ENCODE measurements around the gene PRADC1. TPM values are rescaled to one million over a fixed set of nuclear protein-coding genes. Genes with fewer than 3 reads are reported as not detected.

Gene PRADC1
- total RNA-seq, 1 donor from 2014 or later: 26.8 TPM

DNA sequence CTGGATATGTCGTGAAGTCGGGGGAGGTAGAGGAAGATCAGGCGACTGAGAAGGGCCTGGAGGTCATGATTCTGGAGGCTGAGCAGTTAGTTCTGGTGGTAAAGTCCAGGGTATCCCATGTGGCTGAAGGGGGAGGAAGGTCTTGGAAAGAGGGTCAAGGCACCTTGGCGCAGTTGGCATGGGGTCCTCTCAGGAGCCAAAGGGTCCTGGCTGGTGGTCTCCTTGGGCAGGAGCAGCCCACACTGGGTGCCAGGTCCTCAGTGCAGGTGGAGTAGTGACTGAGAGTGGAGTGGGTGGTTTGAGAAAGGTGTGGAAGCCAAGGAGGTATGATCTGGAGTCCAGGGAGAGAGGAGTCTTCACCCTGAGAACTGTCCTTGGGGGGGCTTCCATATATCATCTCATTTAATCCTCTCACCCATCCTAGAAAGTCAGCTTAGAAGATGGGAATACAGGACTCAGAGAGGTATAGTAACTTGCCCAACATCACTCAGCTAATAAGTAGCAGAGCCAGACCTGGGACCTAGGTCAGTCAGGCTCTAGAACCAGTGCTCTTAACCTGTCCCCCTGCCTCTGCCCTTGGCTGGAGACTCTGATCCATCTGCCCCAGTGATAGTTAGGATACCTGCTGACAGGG, 26.8 kb upstream of the PRADC1 start:
- no peak for DNase-seq
- H3K27ac Mint-ChIP-seq (ENCODE audit: unreplicated experiment): no peak overlapping the region
- no peaks in the 10 kb centered on the region for H3K36me3 Mint-ChIP-seq (ENCODE audit: unreplicated experiment)
- TF ChIP-seq, protein P1, sequence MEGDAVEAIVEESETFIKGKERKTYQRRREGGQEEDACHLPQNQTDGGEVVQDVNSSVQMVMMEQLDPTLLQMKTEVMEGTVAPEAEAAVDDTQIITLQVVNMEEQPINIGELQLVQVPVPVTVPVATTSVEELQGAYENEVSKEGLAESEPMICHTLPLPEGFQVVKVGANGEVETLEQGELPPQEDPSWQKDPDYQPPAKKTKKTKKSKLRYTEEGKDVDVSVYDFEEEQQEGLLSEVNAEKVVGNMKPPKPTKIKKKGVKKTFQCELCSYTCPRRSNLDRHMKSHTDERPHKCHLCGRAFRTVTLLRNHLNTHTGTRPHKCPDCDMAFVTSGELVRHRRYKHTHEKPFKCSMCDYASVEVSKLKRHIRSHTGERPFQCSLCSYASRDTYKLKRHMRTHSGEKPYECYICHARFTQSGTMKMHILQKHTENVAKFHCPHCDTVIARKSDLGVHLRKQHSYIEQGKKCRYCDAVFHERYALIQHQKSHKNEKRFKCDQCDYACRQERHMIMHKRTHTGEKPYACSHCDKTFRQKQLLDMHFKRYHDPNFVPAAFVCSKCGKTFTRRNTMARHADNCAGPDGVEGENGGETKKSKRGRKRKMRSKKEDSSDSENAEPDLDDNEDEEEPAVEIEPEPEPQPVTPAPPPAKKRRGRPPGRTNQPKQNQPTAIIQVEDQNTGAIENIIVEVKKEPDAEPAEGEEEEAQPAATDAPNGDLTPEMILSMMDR (IDR thresholded peaks at IDR 0.05; ENCODE audit: partially characterized antibody, unreplicated experiment): no peak
- peaks cover 6% of the 10 kb centered on the region for H3K27me3 Mint-ChIP-seq (ENCODE audit: unreplicated experiment)
- H3K4me1 Mint-ChIP-seq (ENCODE audit: low read depth, unreplicated experiment): peaks cover 3% of the 10 kb centered on the region
- no peaks in the 10 kb centered on the region for H3K9me3 Mint-ChIP-seq (ENCODE audit: unreplicated experiment)
- H3K4me3 Mint-ChIP-seq (ENCODE audit: unreplicated experiment): no peak overlapping the region

DNA sequence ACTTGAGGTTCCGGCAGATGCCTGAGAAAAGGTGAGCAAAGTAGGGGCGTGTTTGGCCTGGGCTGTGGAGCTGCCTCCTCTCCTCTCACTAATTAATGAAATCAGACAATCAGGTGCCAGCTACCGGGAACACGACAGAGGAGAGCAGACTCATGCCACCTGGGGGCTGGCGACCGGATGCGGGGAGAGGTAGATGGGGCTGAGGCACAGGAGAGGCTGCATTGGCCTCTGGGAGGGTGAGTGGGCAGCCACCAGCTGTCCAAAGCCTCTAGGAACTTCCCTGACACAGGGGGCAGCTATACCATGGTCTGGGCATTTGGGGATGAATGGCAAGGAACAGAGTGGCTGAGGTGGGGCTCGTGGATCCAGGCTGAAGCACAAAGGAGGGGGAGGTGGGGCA, 26.2 kb upstream of the PRADC1 start:
- Mint-ChIP-seq H3K4me3 (ENCODE audit: unreplicated experiment) (no peak overlapping the region), H3K36me3 (ENCODE audit: unreplicated experiment) (no peaks in the 10 kb centered on the region), H3K27me3 (ENCODE audit: unreplicated experiment) (peaks cover 6% of the 10 kb centered on the region), H3K27ac (ENCODE audit: unreplicated experiment) (no peak overlapping the region), H3K4me1 (ENCODE audit: low read depth, unreplicated experiment) (peaks cover 3% of the 10 kb centered on the region), H3K9me3 (ENCODE audit: unreplicated experiment) (peaks cover 2% of the 10 kb centered on the region)
- DNase-seq: no peak
- TF ChIP-seq, protein P1 (IDR thresholded peaks at IDR 0.05; ENCODE audit: partially characterized antibody, unreplicated experiment): no peak

DNA sequence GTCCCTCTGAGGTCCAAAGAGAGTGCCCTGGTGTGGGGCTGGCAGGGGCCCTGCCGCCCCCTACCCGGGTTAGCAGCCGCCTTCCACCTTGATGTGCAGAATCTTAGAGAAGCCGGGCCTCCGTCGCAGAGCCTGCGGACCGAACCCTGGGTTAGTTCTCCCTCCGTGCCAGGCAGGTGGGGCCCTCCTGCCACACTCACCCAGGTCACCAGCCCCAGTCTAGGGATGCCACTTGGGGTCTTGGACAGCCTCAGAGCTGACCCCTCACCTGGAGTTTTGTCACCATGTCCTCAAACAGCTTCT, 25.8 kb upstream of the PRADC1 start:
- no peak for DNase-seq
- H3K27me3 Mint-ChIP-seq (ENCODE audit: unreplicated experiment): peaks cover 6% of the 10 kb centered on the region
- H3K9me3 Mint-ChIP-seq (ENCODE audit: unreplicated experiment): peaks cover 3% of the 10 kb centered on the region
- peaks cover 3% of the 10 kb centered on the region for H3K4me1 Mint-ChIP-seq (ENCODE audit: low read depth, unreplicated experiment)
- TF ChIP-seq, protein P1 (IDR thresholded peaks at IDR 0.05; ENCODE audit: partially characterized antibody, unreplicated experiment): no peak
- H3K36me3 Mint-ChIP-seq (ENCODE audit: unreplicated experiment): no peaks in the 10 kb centered on the region
- no peak overlapping the region for H3K4me3 Mint-ChIP-seq (ENCODE audit: unreplicated experiment)
- no peak overlapping the region for H3K27ac Mint-ChIP-seq (ENCODE audit: unreplicated experiment)

DNA sequence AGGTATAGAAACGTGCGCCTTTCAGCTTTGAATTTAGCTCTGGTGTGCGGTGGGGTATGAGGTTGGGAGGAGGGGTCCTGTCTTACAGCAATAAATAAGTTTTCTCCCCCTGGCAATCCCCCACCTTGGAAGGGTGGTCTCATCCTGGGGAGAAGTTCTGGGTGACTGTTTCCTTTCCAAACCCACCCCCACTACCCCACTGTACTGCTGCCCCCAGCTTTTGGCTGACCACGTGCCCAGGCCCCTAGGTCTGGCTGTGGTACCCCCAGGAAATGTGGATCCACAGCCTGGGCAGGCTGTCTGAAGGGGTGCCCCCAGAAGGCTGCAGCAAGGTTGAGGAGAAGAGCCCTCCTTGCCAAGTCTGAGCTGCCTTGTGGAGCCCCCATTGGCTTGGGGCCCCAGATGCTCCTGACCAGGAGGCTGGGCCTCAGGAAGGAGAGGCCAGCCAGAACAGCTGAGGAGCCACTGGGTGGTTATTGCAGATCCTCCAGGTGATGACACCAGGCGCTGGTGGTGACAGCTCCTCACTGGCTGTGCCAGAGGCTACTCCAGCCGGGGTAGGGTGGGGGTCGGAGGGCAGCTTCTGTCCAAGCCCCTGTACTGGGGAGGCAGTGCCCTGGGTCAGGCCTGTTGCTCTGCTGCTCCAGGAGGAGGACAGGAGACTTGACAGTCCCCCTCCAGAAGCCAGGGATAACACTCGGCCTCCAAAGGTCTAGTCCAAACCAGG, 25.3 kb upstream of the PRADC1 start:
- TF ChIP-seq, protein P1 (IDR thresholded peaks at IDR 0.05; ENCODE audit: partially characterized antibody, unreplicated experiment): no peak
- Mint-ChIP-seq H3K4me1 (ENCODE audit: low read depth, unreplicated experiment) (peaks cover 3% of the 10 kb centered on the region), H3K9me3 (ENCODE audit: unreplicated experiment) (peaks cover 3% of the 10 kb centered on the region), H3K36me3 (ENCODE audit: unreplicated experiment) (no peaks in the 10 kb centered on the region), H3K27me3 (ENCODE audit: unreplicated experiment) (peaks cover 6% of the 10 kb centered on the region), H3K4me3 (ENCODE audit: unreplicated experiment) (no peak overlapping the region), H3K27ac (ENCODE audit: unreplicated experiment) (no peak overlapping the region)
- no peak for DNase-seq

DNA sequence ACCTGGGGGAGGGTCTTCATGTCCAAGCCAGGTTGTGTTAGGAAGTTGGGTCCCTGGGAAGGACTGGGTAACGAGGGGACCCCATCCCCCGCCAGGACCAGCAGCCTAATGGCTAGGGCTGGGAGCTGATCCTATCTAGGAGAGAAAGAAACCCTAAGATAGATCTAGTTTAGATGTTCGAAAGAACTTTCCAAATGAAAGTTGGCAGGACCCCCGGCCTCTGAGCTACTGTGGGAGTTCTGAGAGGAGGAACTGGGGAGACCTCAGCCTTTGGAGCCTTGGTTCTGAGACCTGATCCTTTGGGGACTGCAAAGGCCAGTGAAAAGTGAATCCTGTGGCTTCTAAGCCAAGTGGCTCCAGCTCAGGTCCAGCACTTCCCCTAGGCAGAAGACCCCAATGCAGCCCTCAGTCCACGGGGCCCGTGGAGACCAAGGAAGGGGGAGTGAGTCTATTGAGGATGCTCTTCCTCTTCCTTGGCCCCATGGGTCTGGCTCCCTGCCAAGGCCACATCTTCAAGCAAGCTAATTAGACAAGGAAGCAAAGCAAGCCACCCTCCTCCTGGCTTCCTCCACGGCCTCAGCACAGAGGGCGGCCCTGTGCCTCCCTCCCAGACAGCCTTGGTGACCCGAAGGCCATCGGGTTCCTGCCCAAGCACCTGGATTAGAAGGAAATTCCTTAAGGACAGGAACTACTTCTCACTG, 24.5 kb upstream of the PRADC1 start:
- Mint-ChIP-seq H3K27me3 (ENCODE audit: unreplicated experiment) (peaks cover 6% of the 10 kb centered on the region), H3K27ac (ENCODE audit: unreplicated experiment) (no peak overlapping the region), H3K9me3 (ENCODE audit: unreplicated experiment) (peaks cover 3% of the 10 kb centered on the region), H3K36me3 (ENCODE audit: unreplicated experiment) (no peaks in the 10 kb centered on the region), H3K4me3 (ENCODE audit: unreplicated experiment) (no peak overlapping the region), H3K4me1 (ENCODE audit: low read depth, unreplicated experiment) (peaks cover 3% of the 10 kb centered on the region)
- no peak for DNase-seq
- TF ChIP-seq, protein P1 (IDR thresholded peaks at IDR 0.05; ENCODE audit: partially characterized antibody, unreplicated experiment): no peak
